D721Med (cell line): Measurements from ENCODE around the gene SLC35F6.
"Not testable (repeated sequence)": the region's sequence is repeated elsewhere in the genome, so short reads cannot be mapped to it uniquely, and the experiment has no call there.

Experiments used
- DNase-seq: peaks from one replicate; pipeline ENCODE4 v3.0.0; 2011; ENCODE audit warnings: low spot score; ENCODE audit not compliant: insufficient read length
- FAIRE-seq: peaks from 2 replicates; lab custom pipeline; 2011; peaks lifted over from hg19 to GRCh38; lab: Jason Lieb, UNC
- CTCF ChIP-seq: IDR thresholded peaks from 2 replicates; pipeline ENCODE4 v1.5.1; 2012; ENCODE audit warnings: mild to moderate bottlenecking, control low read depth; ENCODE audit not compliant: insufficient read depth; ENCODE audit errors: missing control alignments

The SLC35F6 gene

GRCh38 chr2:26811791-26812694, 48.0 kb downstream of the SLC35F6 start:
- TF ChIP-seq CTCF = no peak
- DNase-seq = no peak
- FAIRE-seq = no peak

- FAIRE-seq = no peak
- no peak for DNase-seq
- no peak for TF ChIP-seq CTCF
Observed at GRCh38 chr2:26812731-26813130, 48.6 kb downstream of the SLC35F6 start.

- not testable (repeated sequence) for DNase-seq, FAIRE-seq
Observed at GRCh38 chr2:26814072-26814765, 50.1 kb downstream of the SLC35F6 start.

GRCh38 chr2:26816893-26817292, 52.8 kb downstream of the SLC35F6 start:
- TF ChIP-seq CTCF = no peak
- DNase-seq (no peak), FAIRE-seq (no peak)

- FAIRE-seq = no peak
- no peak for TF ChIP-seq CTCF
- DNase-seq = no peak
Observed at GRCh38 chr2:26818255-26818654, 54.2 kb downstream of the SLC35F6 start.

GRCh38 chr2:26818972-26819371, 54.9 kb downstream of the SLC35F6 start:
- TF ChIP-seq CTCF = no peak
- FAIRE-seq = no peak

GRCh38 chr2:26820932-26821331, 56.8 kb downstream of the SLC35F6 start:
- TF ChIP-seq CTCF = no peak
- DNase-seq = no peak
- FAIRE-seq = no peak

More at GRCh38 chr2:26818972-26819371, 54.9 kb downstream of the SLC35F6 start:
- DNase-seq = no peak
